CD14-positive monocyte (primary cell): ENCODE results near the gene CPLANE2. TPM values are rescaled to one million over a fixed set of nuclear protein-coding genes. Genes with fewer than 3 reads are reported as not detected.

Experiments
- DNase-seq, 3 donors: peaks; one replicate each; pipeline ENCODE4 v3.0.0-alpha.2; 2011 to 2022
- H2AFZ ChIP-seq: 2 replicates; pipeline ENCODE4 v1.6.0; 2012; ENCODE audit warnings: mild to moderate bottlenecking, low read depth, low read length, inconsistent platforms; ENCODE audit not compliant: insufficient read depth, poor library complexity, severe bottlenecking
- H3K27ac ChIP-seq, 2 donors: 1 replicate in 1 of 2; 2 replicates in 1 of 2; pipeline ENCODE4 v1.5.1; 2012 to 2013; ENCODE audit warnings: low read length in 2 of 2, control low read depth in 1 of 2, inconsistent platforms in 1 of 2, low read depth in 1 of 2, mild to moderate bottlenecking in 1 of 2
- H3K27me3 ChIP-seq, 2 donors: one replicate each; pipeline versions ENCODE4 v1.6.0 to v1.6.1; 2011 to 2013; ENCODE audit warnings: low read length in 2 of 2; ENCODE audit not compliant: control insufficient read depth in 2 of 2, insufficient read depth in 2 of 2
- H3K36me3 ChIP-seq, 2 donors: replicated peaks in 1 of 2; 1 replicate in 1 of 2; 2 replicates in 1 of 2; pipeline versions ENCODE4 v1.5.1 to v1.6.1; 2012 to 2013; ENCODE audit warnings: low read length in 2 of 2, control low read depth in 1 of 2, inconsistent platforms in 1 of 2, mild to moderate bottlenecking in 1 of 2; ENCODE audit not compliant: insufficient read depth in 2 of 2, control insufficient read depth in 1 of 2
- H3K4me1 ChIP-seq, 2 donors: 1 replicate in 1 of 2; 2 replicates in 1 of 2; pipeline versions ENCODE4 v1.5.1 to v1.6.1; 2012 to 2013; ENCODE audit warnings: low read length in 2 of 2, control low read depth in 1 of 2, inconsistent platforms in 1 of 2, mild to moderate bottlenecking in 1 of 2, moderate library complexity in 1 of 2; ENCODE audit not compliant: insufficient read depth in 2 of 2, control insufficient read depth in 1 of 2
- H3K4me2 ChIP-seq: replicated peaks from 2 replicates; pipeline ENCODE3; 2012; ENCODE audit warnings: low read length, moderate library complexity, mild to moderate bottlenecking; ENCODE audit not compliant: poor library complexity, severe bottlenecking; ENCODE audit errors: extremely low read depth
- H3K4me3 ChIP-seq, 3 experiments: fragments of 200-600 bp in 1 of 3; sonication (generic) in 1 of 3; replicated peaks in 1 of 3; 1 replicate in 2 of 3; 2 replicates in 1 of 3; pipeline ENCODE4 v1.5.1; 2011 to 2013; ENCODE audit warnings: low read length in 3 of 3, mild to moderate bottlenecking in 3 of 3, control low read depth in 2 of 3, low read depth in 2 of 3, inconsistent platforms in 1 of 3, moderate library complexity in 1 of 3
- H3K79me2 ChIP-seq: 2 replicates; pipeline ENCODE4 v1.6.0; 2012; ENCODE audit warnings: mild to moderate bottlenecking, control low read depth, inconsistent platforms, low read length, moderate library complexity; ENCODE audit not compliant: insufficient read depth
- H3K9ac ChIP-seq: 2 replicates; pipeline ENCODE4 v1.6.0; 2017; ENCODE audit warnings: low read length, mild to moderate bottlenecking; ENCODE audit not compliant: insufficient read depth, poor library complexity, severe bottlenecking
- H3K9me3 ChIP-seq, 2 donors: replicated peaks in 1 of 2; 1 replicate in 1 of 2; 2 replicates in 1 of 2; pipeline versions ENCODE4 v1.5.1 to v1.6.1; 2012 to 2013; ENCODE audit warnings: low read length in 2 of 2, control low read depth in 1 of 2; ENCODE audit not compliant: control insufficient read depth in 1 of 2, insufficient read depth in 1 of 2
- H4K20me1 ChIP-seq: 2 replicates; pipeline ENCODE4 v1.6.0; 2012; ENCODE audit warnings: mild to moderate bottlenecking, low read length, control low read depth, moderate library complexity; ENCODE audit not compliant: insufficient read depth
- H3K27ac Mint-ChIP-seq, 7 donors: one replicate each; pipeline ENCODE4 v1.8.0; 2020; ENCODE audit warnings: mild to moderate bottlenecking in 7 of 7, mixed read lengths in 7 of 7, moderate library complexity in 6 of 7, inconsistent platforms in 2 of 7
- H3K27me3 Mint-ChIP-seq, 3 donors: one replicate each; pipeline ENCODE4 v1.8.0; 2021 to 2022; ENCODE audit warnings: low read depth in 3 of 3, mild to moderate bottlenecking in 3 of 3, mixed read lengths in 3 of 3, moderate library complexity in 3 of 3, inconsistent platforms in 1 of 3
- H3K36me3 Mint-ChIP-seq, 2 donors: one replicate each; pipeline ENCODE4 v1.8.0; 2020; ENCODE audit warnings: mixed read lengths in 2 of 2, inconsistent platforms in 1 of 2, mild to moderate bottlenecking in 1 of 2
- H3K4me1 Mint-ChIP-seq: one replicate; pipeline ENCODE4 v1.8.0; 2020; ENCODE audit warnings: mild to moderate bottlenecking, mixed read lengths
- H3K4me3 Mint-ChIP-seq, 2 donors: one replicate each; pipeline ENCODE4 v1.8.0; 2020; ENCODE audit warnings: mild to moderate bottlenecking in 2 of 2, mixed read lengths in 2 of 2, moderate library complexity in 1 of 2
- H3K9me3 Mint-ChIP-seq, 7 donors: one replicate each; pipeline ENCODE4 v1.8.0; 2020 to 2022; ENCODE audit warnings: mixed read lengths in 7 of 7, mild to moderate bottlenecking in 6 of 7, moderate library complexity in 6 of 7, inconsistent platforms in 2 of 7
- WGBS: methylation state at CpG from one replicate; pipeline ENCODE4 v1.1.5; 2013; ENCODE audit warnings: missing lambda C conversion rate; ENCODE audit not compliant: insufficient coverage; 5-methylcytosine and 5-hydroxymethylcytosine counted together
- intact Hi-C, 2 donors: fragments of 100-400 bp; cut with micrococcal nuclease; formaldehyde crosslinking; loops; one replicate each; pipeline versions ENCODE4 v1.15.0 to v1.15.1; 2023
- polyA plus RNA-seq, 3 donors: library from polyadenylated mRNA; depleted of rRNA in 1 of 3; unstranded in 2 of 3; stranded (reverse) in 1 of 3; fragments of 300-500 nt in 2 of 3; fragments of >200 nt in 1 of 3; fragmentation: Illumina TruSeq in 2 of 3; gene quantifications; 1 replicate in 2 of 3; 2 replicates in 1 of 3; pipeline ENCODE4 v1.2.3, GENCODE V29; 2012 to 2021
- TF ChIP-seq, protein P1 (sequence below): fragments of 200-600 bp; IDR thresholded peaks from one replicate; pipeline ENCODE4 v1.8.0; 2022; ENCODE audit warnings: antibody characterized with exemption, mild to moderate bottlenecking

The CPLANE2 gene
- polyA plus RNA-seq, 3 donors: 0.54 to 1.7 (median 1.4) TPM

GRCh38 chr1:16249596-16250241 is 12.7 kb upstream of the CPLANE2 start:
- DNase-seq: no peak
- H3K36me3 Mint-ChIP-seq: peaks cover 62 to 72% of the 10 kb centered on the region in 2 donors
- no peaks in the 10 kb centered on the region for H3K9me3 Mint-ChIP-seq
- Histone ChIP-seq H3K79me2 (no peaks in the 10 kb centered on the region), H3K4me3 (no peak overlapping the region), H3K27me3 (no peaks in the 10 kb centered on the region), H3K4me2 (no peak overlapping the region), H3K9me3 (no peaks in the 10 kb centered on the region), H3K9ac (no peak overlapping the region), H3K36me3 (peaks cover 61 to 84% of the 10 kb centered on the region in 2 donors), H3K4me1 (peaks cover 16 to 23% of the 10 kb centered on the region in 2 donors), H3K27ac (peak overlapping the region in 1 of 2 donors; percentile 21), H4K20me1 (peaks cover 42% of the 10 kb centered on the region), H2AFZ (no peak overlapping the region)
- H3K27me3 Mint-ChIP-seq: peaks cover 0 to 3% (median 0%) of the 10 kb centered on the region in 3 donors
- intact Hi-C loops: loop anchor here (10.0 kb wide), 2 partner anchors 115 to 165 kb away; partner anchors contain the start of gene SZRD1 (in 1 of the 2)
- no peak overlapping the region for H3K4me3 Mint-ChIP-seq
- TF ChIP-seq, protein P1, sequence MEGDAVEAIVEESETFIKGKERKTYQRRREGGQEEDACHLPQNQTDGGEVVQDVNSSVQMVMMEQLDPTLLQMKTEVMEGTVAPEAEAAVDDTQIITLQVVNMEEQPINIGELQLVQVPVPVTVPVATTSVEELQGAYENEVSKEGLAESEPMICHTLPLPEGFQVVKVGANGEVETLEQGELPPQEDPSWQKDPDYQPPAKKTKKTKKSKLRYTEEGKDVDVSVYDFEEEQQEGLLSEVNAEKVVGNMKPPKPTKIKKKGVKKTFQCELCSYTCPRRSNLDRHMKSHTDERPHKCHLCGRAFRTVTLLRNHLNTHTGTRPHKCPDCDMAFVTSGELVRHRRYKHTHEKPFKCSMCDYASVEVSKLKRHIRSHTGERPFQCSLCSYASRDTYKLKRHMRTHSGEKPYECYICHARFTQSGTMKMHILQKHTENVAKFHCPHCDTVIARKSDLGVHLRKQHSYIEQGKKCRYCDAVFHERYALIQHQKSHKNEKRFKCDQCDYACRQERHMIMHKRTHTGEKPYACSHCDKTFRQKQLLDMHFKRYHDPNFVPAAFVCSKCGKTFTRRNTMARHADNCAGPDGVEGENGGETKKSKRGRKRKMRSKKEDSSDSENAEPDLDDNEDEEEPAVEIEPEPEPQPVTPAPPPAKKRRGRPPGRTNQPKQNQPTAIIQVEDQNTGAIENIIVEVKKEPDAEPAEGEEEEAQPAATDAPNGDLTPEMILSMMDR: no peak
- H3K4me1 Mint-ChIP-seq: peaks cover 27% of the 10 kb centered on the region
- WGBS: no CpG with 5 or more reads among the region's 3 CpGs
- H3K27ac Mint-ChIP-seq: peak overlapping the region in 1 of 7 donors; percentile 51

- H3K27me3 Mint-ChIP-seq: peaks cover 0 to 3% (median 0%) of the 10 kb centered on the region in 3 donors
- peaks cover 49% of the 10 kb centered on the region for H4K20me1 ChIP-seq
- intact Hi-C loops: loop anchor here (10.0 kb wide), 2 partner anchors 116 to 164 kb away; partner anchors contain the start of gene SZRD1 (in 1 of the 2)
- TF ChIP-seq, protein P1: no peak
- no peaks in the 10 kb centered on the region for H3K79me2 ChIP-seq
- H3K4me1 Mint-ChIP-seq: peaks cover 30% of the 10 kb centered on the region
- no peak for DNase-seq
- H3K4me3 Mint-ChIP-seq: no peak overlapping the region
- peaks cover 54 to 63% of the 10 kb centered on the region in 2 donors for H3K36me3 Mint-ChIP-seq
- H3K27ac Mint-ChIP-seq: peak overlapping the region in 4 of 7 donors; percentile 19 to 64 (median 44)
- no peak overlapping the region for H3K9ac ChIP-seq
- H3K27ac ChIP-seq: peak overlapping the region in 1 of 2 donors; percentile 10
- no peak overlapping the region for H3K4me2 ChIP-seq
- WGBS: 8% methylated on average over 2 of the region's 7 CpGs
- no peaks in the 10 kb centered on the region for H3K9me3 Mint-ChIP-seq
- H3K9me3 ChIP-seq: no peaks in the 10 kb centered on the region
- no peak overlapping the region for H2AFZ ChIP-seq
- H3K36me3 ChIP-seq: peaks cover 53 to 75% of the 10 kb centered on the region in 2 donors
- H3K27me3 ChIP-seq: no peaks in the 10 kb centered on the region
- peaks cover 20 to 23% of the 10 kb centered on the region in 2 donors for H3K4me1 ChIP-seq
- no peak overlapping the region for H3K4me3 ChIP-seq
Observed at GRCh38 chr1:16248603-16249516, 11.9 kb upstream of the CPLANE2 start.
